T follicular helper cell (primary cell): ENCODE results near the gene SPSB2.

Experiments
- DNase-seq: peaks from one replicate; pipeline ENCODE4 v3.0.0-alpha.2; 2020; ENCODE audit warnings: low read depth

Gene SPSB2

DNA sequence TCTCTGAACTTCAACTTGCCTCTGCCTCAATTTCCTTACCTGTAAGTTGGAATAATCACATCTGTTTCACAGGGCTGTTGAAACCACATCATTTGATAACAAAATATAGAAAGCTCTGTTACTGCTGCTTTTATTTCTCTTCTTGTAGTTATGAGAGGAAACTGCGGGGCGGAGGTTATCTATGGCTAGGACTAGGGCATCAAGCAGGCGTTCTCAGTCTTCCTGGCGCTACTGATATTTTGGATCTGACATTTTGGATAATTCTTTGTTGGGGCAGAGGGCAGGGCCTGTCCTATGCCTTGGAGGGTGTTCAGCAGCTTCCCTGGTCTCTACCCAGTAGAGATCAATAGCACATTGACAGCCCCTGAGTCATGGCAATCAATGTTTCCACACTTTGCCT lies 41.0 kb downstream of the SPSB2 start:
- DNase-seq, result no peak

- DNase-seq, result no peak
Measured at GRCh38 chr12:6831450-6831995, 41.6 kb downstream of the SPSB2 start.

- no peak for DNase-seq
Measured at GRCh38 chr12:6830999-6831398, 42.1 kb downstream of the SPSB2 start.

- DNase-seq, result no peak
Measured at GRCh38 chr12:6830286-6830890, 42.7 kb downstream of the SPSB2 start.

DNA sequence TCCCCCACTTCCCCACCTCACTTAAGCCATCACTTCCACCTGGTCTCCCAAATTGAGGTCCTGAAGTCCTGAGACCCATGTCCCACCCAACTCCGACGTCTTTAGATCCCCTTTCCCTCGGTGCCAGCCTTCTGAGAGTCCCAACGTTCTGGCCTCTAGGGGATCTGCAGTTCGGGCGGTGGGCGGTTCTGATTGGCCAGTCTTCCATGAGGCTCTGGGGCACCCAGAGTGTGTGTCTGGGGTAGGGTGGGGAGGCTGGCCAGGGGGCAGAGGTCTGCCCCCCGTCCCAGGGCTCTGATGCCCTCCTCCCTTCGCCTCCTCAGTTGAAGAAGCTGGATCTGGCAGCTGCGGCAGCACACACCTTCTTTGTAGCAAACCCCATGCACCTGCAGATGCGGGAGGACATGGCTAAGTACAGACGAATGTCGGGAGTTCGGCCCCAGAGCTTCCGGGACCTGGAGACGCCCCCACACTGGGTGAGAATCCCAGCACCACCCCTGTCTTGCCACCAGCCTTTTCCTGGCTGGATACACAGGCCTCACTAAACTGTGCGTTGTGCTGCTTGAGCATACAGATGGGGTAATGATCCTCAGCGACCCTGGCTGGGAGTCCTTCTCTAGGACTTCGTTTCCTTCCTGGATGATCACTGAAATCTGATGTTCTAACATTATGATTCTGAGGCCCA lies 43.4 kb downstream of the SPSB2 start:
- no peak for DNase-seq

DNA sequence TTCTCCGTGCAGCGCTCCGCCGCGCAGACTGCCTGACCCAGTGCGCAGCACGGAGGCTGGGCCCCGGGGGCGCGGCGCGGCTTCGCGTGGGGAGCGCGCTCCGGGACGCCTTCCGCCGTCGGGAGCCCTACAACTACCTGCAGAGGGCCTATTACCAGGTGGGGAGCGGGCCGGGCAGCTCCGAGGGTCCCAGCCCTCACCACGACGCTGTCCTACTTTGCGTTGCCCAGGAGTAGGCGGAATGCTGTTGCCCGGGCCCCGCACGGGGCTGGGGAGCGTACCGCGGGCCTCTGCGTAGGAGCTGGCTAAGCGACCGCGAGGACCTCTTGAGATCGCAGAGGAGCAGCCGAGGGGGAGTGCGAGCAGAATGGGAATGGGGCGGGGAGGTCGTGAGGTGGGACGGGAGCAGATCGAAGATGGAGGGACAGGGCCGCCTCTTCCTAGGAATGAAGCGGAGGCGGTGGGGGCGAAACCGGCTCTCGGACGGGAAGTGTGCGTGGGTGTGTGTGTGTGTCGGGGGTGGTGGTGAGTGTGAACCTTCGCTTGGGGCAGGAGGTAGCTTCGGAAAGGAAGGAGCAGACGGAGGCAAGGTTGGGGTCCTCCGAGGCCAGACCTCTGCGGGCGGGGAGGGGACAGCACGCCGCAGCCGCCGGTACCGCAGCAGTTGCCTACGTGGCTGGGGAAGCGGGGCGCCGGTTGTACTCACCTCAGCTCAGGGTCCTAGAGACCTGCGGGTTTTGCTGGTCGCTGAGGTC lies 44.1 kb downstream of the SPSB2 start:
- DNase-seq, result no peak

- no peak for DNase-seq
Measured at GRCh38 chr12:6827982-6828780, 44.9 kb downstream of the SPSB2 start, which contains the start of gene P3H3. TSS of gene P3H3 (plus strand) at chr12:6828407. CDS start at chr12:6828441, 34 bp downstream.

DNA sequence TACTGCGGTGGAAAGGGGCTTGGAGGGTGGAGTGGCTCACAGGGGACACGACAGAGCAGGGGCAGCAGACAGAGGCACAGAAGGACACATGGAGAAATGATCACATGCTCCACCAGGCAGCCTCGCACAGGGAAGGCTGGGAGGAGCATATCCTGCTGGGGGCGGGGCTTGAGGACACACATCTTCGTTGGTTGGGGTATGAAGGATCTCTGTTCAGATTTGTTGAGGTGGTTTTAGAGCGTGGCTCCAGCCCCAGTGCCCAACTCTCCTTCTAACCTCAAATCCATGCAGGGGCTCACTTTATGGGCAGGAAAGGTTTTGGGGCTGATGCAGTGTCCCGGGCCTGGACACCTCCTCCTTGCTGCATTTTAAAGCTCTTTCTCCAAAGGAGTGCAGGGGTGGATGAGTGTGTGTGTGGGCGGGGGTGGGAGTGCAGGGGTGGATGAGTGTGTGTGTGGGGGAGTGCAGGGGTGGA lies 45.6 kb downstream of the SPSB2 start:
- DNase-seq, result no peak

DNA sequence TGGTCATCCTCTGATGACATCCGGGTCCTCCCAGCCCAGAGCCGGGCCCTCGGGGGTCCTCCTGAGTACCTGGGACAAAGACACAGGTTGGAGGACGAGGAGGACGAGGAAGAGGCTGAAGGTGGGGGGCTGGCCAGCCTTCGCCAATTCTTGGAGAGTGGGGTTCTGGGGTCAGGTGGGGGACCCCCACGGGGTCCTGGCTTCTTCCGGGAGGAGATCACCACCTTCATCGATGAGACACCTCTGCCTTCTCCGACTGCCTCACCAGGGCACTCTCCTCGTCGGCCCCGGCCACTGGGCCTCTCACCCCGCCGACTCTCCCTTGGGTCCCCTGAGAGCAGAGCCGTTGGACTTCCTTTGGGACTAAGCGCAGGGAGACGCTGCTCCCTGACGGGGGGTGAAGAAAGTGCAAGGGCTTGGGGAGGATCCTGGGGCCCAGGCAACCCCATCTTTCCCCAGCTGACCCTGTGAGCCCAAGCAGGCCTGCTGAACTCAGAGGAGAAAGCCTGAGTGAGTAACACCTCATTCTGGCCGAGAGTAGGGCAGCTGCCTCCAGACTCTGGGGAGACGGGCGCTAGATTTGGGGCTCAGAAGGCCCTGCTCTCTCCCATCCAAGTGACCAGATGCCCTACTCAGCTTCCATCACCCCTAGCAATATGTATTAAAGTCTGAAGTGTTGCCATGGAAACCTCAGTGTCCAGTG lies 46.2 kb downstream of the SPSB2 start:
- no peak for DNase-seq

DNA sequence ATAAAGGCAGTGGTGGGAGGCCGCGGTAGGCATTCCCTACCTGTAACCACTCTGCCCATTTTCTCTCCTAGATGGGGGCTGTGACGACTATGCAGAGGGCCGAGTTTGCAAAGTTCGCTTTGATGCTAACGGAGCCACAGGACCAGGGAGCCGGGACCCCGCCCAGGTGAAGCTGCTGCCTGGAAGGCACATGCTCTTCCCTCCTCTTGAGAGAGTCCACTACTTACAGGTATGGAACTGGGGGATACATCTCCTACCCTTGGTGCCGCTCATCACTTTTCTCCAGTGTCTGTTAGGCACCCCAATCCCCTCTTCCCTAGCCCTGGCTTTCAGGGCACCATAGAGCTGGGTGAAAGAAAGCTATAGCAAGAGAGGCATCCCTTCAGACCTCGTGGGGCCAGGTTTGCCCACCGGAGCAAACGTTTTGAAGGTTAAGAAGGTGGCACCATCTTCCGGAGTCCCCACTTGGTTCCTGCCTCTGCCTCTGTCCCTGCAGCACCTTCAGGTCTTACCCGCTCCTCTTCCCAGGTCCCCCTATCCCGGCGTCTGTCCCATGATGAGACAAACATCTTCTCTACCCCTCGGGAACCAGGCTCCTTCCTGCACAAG lies 46.9 kb downstream of the SPSB2 start:
- no peak for DNase-seq

GRCh38 chr12:6825398-6826124 lies 47.5 kb downstream of the SPSB2 start:
- peak; percentile 70 for DNase-seq

DNA sequence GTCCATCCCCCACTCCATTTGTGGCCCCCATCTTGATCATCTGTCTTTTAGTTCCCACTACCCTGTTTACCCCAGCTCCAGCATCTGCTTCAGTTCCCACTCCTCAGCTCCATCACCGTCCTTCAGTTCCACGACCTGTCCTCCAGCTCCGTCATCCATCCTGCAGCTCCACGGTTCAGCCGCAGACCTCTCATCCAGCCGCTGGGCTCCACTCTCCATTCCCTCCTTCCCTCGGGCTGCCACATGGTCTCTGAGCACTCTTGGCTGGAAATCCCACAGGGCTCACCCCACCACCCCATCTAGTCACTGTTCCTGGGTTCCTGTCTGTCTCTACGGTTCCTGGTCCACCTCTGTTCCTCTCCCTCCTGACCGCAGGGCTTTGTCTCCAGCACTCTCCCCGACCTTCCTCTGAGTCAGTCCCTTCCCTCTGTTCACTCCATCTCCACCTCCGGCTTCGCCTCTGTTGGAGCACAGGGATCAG lies 48.2 kb downstream of the SPSB2 start:
- no peak for DNase-seq

DNA sequence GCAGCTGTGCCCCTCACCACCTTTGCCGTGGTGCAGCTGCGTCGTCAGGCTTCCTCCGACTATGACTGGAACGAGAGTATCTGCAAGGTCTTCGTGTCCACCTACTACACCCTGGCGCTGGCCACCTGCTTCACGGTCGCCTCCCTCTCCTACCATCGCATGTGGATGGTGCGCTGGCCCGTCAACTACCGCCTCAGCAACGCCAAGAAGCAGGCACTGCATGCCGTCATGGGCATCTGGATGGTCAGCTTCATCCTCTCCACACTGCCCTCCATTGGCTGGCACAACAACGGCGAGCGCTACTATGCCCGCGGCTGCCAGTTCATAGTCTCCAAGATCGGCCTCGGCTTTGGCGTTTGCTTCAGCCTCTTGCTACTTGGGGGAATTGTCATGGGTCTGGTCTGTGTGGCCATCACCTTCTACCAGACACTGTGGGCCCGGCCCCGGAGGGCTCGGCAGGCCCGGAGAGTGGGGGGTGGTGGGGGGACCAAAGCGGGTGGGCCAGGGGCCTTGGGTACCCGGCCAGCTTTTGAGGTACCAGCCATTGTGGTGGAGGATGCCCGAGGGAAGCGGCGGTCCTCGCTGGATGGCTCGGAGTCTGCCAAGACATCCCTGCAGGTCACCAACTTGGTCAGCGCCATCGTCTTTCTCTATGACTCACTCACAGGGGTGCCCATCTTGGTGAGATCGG lies 48.9 kb downstream of the SPSB2 start:
- DNase-seq, result no peak

- no peak for DNase-seq
Measured at GRCh38 chr12:6823182-6824084, 49.7 kb downstream of the SPSB2 start.

- DNase-seq, result no peak
Measured at GRCh38 chr12:6822426-6823135, 50.5 kb downstream of the SPSB2 start.

- DNase-seq, result no peak
Measured at GRCh38 chr12:6821591-6822425, 51.3 kb downstream of the SPSB2 start, which contains the start of gene GPR162. TSS of gene GPR162 (plus strand) at chr12:6821821. CDS start at chr12:6823899, 2,078 bp downstream.
